Brain microvascular endothelial cell (primary cell): ENCODE results near the gene RAB3D.

Experiments
- DNase-seq: peaks from one replicate; pipeline ENCODE4 v3.0.0-alpha.2; 2020
- H3K27ac ChIP-seq: fragments of 250-450 bp; sonication (Bioruptor Pico); 2 replicates; pipeline ENCODE4 v1.5.1; 2020; ENCODE audit warnings: mild to moderate bottlenecking, moderate library complexity
- H3K27me3 ChIP-seq: fragments of 250-450 bp; sonication (Bioruptor Pico); replicated peaks from 2 replicates; pipeline ENCODE4 v1.5.1; 2020; ENCODE audit warnings: mild to moderate bottlenecking
- H3K36me3 ChIP-seq: fragments of 250-450 bp; sonication (Bioruptor Pico); replicated peaks from 2 replicates; pipeline ENCODE4 v1.5.1; 2020; ENCODE audit warnings: mild to moderate bottlenecking
- H3K4me3 ChIP-seq: 2 replicates; pipeline ENCODE4 v1.5.1; 2011; ENCODE audit warnings: low read depth, mild to moderate bottlenecking, control low read depth, low read length, moderate library complexity
- CTCF ChIP-seq: IDR thresholded peaks from 2 replicates; pipeline ENCODE4 v1.5.1; 2011; ENCODE audit warnings: low read depth, mild to moderate bottlenecking, moderate library complexity, low read length, control low read depth, inconsistent platforms; ENCODE audit errors: missing control alignments
- in situ Hi-C: cut with HindIII; loops from 2 replicates; pipeline ENCODE4 v1.10.0; 2017; ENCODE audit warnings: low sequenced_read_pairs, low pct_ligation_motif_present

The RAB3D gene

GRCh38 chr19:11375143-11375948 lies 35.9 kb upstream of the RAB3D start:
- Histone ChIP-seq H3K27ac (peak overlapping the region; percentile 0), H3K36me3 (no peaks in the 10 kb centered on the region), H3K27me3 (no peaks in the 10 kb centered on the region), H3K4me3 (peak overlapping the region; percentile 31)
- in situ Hi-C loops = no loop called here
- no peak for TF ChIP-seq CTCF
- no peak for DNase-seq

GRCh38 chr19:11374433-11375142 lies 35.1 kb upstream of the RAB3D start, which contains the start of gene SWSAP1:
SWSAP1 (plus strand) TSS chr19:11374666; CDS start chr19:11374681, 15 bp downstream.
- in situ Hi-C loops = no loop called here
- DNase-seq = peak; percentile 99
- TF ChIP-seq CTCF = no peak
- Histone ChIP-seq H3K27ac (peak within 1 kb of the TSS; percentile 78), H3K36me3 (no peaks in the 10 kb centered on the region), H3K4me3 (peak within 1 kb of the TSS; percentile 77), H3K27me3 (no peaks in the 10 kb centered on the region)

GRCh38 chr19:11373885-11374432 lies 34.5 kb upstream of the RAB3D start:
- H3K36me3 ChIP-seq = no peaks in the 10 kb centered on the region
- no peak for TF ChIP-seq CTCF
- H3K4me3 ChIP-seq = peak overlapping the region; percentile 77
- H3K27me3 ChIP-seq = no peaks in the 10 kb centered on the region
- H3K27ac ChIP-seq = no peak overlapping the region
- in situ Hi-C loops = no loop called here
- DNase-seq = no peak

- no peaks in the 10 kb centered on the region for H3K27me3 ChIP-seq
- no peak overlapping the region for H3K4me3 ChIP-seq
- H3K27ac ChIP-seq = no peak overlapping the region
- DNase-seq = no peak
- no peaks in the 10 kb centered on the region for H3K36me3 ChIP-seq
- in situ Hi-C loops = no loop called here
- TF ChIP-seq CTCF = no peak
Measured at GRCh38 chr19:11373166-11373884, 33.9 kb upstream of the RAB3D start.

- Histone ChIP-seq H3K27ac (no peak overlapping the region), H3K4me3 (no peak overlapping the region), H3K36me3 (no peaks in the 10 kb centered on the region), H3K27me3 (no peaks in the 10 kb centered on the region)
- TF ChIP-seq CTCF = no peak
- no peak for DNase-seq
- in situ Hi-C loops = no loop called here
Measured at GRCh38 chr19:11370744-11371143, 31.3 kb upstream of the RAB3D start.
